ENCODE measurements around the gene MAPK8IP1.

MAPK8IP1 gene

GRCh38 chr11:45887587-45887986 is 2.1 kb downstream of the MAPK8IP1 start:
- Histone ChIP-seq H3K4me3 (no peak overlapping the region), H3K27me3 (peaks cover 0 to 3% of the 10 kb centered on the region in 2 donors), H3K9me3 (no peaks in the 10 kb centered on the region), H3K4me1 (peaks cover 0 to 12% (median 7%) of the 10 kb centered on the region in 4 donors), H3K27ac (no peak overlapping the region), H3K36me3 (peaks cover 0 to 4% (median 3%) of the 10 kb centered on the region in 3 donors)
- DNase-seq, result no peak
- TF ChIP-seq CTCF (IDR thresholded peaks at IDR 0.05), result no peak
- intact Hi-C loops (cut with DNase I; ENCODE audit: low total_unique reads), result no loop called here

GRCh38 chr11:45889555-45889954 is 4.1 kb downstream of the MAPK8IP1 start:
- Histone ChIP-seq H3K36me3 (no peaks in the 10 kb centered on the region), H3K27ac (no peak overlapping the region), H3K4me1 (peaks cover 0 to 12% (median 7%) of the 10 kb centered on the region in 4 donors), H3K27me3 (peaks cover 0 to 6% of the 10 kb centered on the region in 2 donors), H3K4me3 (no peak overlapping the region), H3K9me3 (no peaks in the 10 kb centered on the region)
- no peak for TF ChIP-seq CTCF (IDR thresholded peaks at IDR 0.05)
- intact Hi-C loops (cut with DNase I; ENCODE audit: low total_unique reads), result no loop called here
- no peak for DNase-seq

- no peak for DNase-seq
Measured at GRCh38 chr11:45889966-45890365, 4.5 kb downstream of the MAPK8IP1 start.

GRCh38 chr11:45890886-45891550 is 5.6 kb downstream of the MAPK8IP1 start:
- intact Hi-C loops (cut with DNase I; ENCODE audit: low total_unique reads), result no loop called here
- no peaks in the 10 kb centered on the region for H3K9me3 ChIP-seq
- H3K4me1 ChIP-seq, result peaks cover 0 to under 1% (median under 1%) of the 10 kb centered on the region in 4 donors
- no peak for TF ChIP-seq CTCF (IDR thresholded peaks at IDR 0.05)
- H3K4me3 ChIP-seq, result no peak overlapping the region
- H3K27ac ChIP-seq, result no peak overlapping the region
- peaks cover 0 to 16% of the 10 kb centered on the region in 2 donors for H3K27me3 ChIP-seq
- DNase-seq, result no peak
- no peaks in the 10 kb centered on the region for H3K36me3 ChIP-seq

More at GRCh38 chr11:45889966-45890365, 4.5 kb downstream of the MAPK8IP1 start:
- H3K4me3 ChIP-seq, result no peak overlapping the region
- peaks cover 0 to 9% of the 10 kb centered on the region in 2 donors for H3K27me3 ChIP-seq
- H3K36me3 ChIP-seq, result no peaks in the 10 kb centered on the region
- H3K4me1 ChIP-seq, result peaks cover 0 to 9% (median 7%) of the 10 kb centered on the region in 4 donors
- no peaks in the 10 kb centered on the region for H3K9me3 ChIP-seq
- no peak overlapping the region for H3K27ac ChIP-seq
- intact Hi-C loops (cut with DNase I; ENCODE audit: low total_unique reads), result no loop called here
- TF ChIP-seq CTCF (IDR thresholded peaks at IDR 0.05), result no peak

- peaks cover 0 to 23% of the 10 kb centered on the region in 2 donors for H3K27me3 ChIP-seq
- H3K4me3 ChIP-seq, result no peak overlapping the region
- no peaks in the 10 kb centered on the region for H3K36me3 ChIP-seq
- no peak for DNase-seq
- H3K27ac ChIP-seq, result no peak overlapping the region
- no peak for TF ChIP-seq CTCF (IDR thresholded peaks at IDR 0.05)
- H3K4me1 ChIP-seq, result no peaks in the 10 kb centered on the region
- intact Hi-C loops (cut with DNase I; ENCODE audit: low total_unique reads), result no loop called here
- no peaks in the 10 kb centered on the region for H3K9me3 ChIP-seq
Measured at GRCh38 chr11:45892856-45893255, 7.4 kb downstream of the MAPK8IP1 start.

Data from tibial artery (tissue), 4 donors.